AG08395 (cell line): Measurements from ENCODE around the gene LCN9.

Experiments used
- DNase-seq: peaks from one replicate; pipeline ENCODE4 v3.0.0; 2012; ENCODE audit warnings: mixed read lengths, low spot score

Gene LCN9

GRCh38 chr9:135698767-135699166 is 35.7 kb downstream of the LCN9 start:
- DNase-seq: no peak

GRCh38 chr9:135699440-135699839 is 36.3 kb downstream of the LCN9 start, which contains the start of gene SOHLH1:
TSS of gene SOHLH1 (minus strand) at chr9:135699481. CDS start at chr9:135699467, 14 bp downstream.
- no peak for DNase-seq

DNA sequence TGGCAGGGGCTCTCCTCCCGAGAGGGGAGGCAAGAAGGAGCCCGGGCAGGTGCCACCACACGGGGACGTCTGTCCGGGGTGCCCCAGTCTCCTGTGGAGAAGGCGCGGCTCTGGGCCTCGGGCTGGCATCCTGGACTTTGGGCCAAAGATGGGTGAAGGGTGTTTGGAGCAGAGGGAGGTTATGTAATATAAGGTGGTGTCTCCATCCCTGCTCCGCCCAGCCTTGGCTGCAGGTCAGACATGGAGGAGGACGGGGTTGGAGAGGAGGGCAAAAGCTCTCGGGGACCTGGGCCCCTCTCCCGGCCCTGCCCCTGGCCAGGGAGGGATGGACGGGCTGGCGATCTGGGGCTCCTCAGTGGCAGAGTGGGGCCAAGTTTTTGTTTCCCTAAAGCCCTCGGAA is 37.4 kb downstream of the LCN9 start:
- DNase-seq: no peak

- DNase-seq: no peak
These were observed 38.2 kb downstream of the LCN9 start for GRCh38 chr9:135701067-135701958.

GRCh38 chr9:135701959-135702721 is 39.0 kb downstream of the LCN9 start, which contains the start of gene KCNT1:
TSS of gene KCNT1 (plus strand) at chr9:135702185. CDS start at chr9:135702259, 74 bp downstream.
- DNase-seq: peak; percentile 94

DNA sequence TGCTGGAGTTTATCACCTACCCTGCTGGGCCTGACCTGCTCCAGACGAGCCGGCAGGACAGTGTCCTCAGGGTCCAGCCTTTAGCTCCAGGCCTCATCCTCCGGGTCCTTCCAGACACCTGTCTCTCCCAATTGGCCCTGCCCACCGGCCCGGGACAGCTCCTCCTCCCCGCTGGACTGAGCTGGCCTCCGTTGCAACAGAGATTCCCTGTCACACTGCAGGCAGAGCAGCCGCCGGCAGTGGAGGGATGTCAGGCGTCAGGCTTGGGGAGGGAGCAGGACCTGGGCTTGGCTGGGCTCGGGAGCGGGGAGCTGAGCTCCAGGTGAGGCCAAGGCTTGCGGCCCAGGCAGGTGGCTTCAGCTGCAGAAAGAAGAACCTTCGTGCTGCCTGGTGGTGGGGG is 40.6 kb downstream of the LCN9 start:
- no peak for DNase-seq

DNA sequence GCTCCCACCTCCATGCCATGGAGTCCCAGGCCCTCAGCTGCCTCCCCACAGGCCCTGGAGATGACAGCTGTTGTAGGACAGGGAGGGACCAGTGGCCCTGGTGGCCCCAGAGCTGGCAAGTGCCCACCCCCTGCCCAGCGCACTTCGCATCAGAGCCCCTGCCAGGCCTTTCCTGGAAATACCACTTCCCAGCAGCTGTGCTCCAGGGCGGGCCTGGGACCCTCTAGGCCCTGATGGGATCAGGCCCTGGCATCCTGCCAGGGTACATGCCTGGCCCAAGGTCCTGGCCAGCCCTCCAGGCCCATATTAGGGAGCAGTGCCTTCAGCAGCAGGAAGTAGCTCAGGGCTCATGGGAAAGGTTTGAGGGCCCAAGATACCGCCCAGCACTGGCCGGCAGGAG is 41.4 kb downstream of the LCN9 start:
- no peak for DNase-seq

- DNase-seq: no peak
These were observed 42.3 kb downstream of the LCN9 start for GRCh38 chr9:135705376-135705775.

DNA sequence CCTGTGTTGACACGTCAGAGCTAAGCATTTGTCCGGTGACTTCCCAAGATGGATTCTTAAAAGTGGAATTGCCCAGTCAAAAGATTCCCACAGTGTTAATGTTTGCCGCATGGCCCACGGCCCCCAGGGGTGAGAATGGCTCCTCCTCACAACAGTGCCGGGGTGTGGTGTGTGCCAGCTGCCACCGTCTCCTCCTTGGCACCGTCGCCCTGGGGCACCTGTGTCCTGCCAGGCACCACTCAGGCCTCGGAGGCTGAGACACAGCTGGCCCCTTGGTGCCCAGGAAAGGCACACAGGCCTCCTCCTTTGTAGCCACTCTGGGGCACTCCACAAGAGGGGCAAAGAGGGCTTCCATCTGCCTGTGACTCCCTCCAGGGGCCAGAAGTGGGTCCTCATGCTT is 43.2 kb downstream of the LCN9 start:
- no peak for DNase-seq

GRCh38 chr9:135707252-135708138 is 44.4 kb downstream of the LCN9 start:
- DNase-seq: no peak

GRCh38 chr9:135708164-135708563 is 45.1 kb downstream of the LCN9 start:
- no peak for DNase-seq

DNA sequence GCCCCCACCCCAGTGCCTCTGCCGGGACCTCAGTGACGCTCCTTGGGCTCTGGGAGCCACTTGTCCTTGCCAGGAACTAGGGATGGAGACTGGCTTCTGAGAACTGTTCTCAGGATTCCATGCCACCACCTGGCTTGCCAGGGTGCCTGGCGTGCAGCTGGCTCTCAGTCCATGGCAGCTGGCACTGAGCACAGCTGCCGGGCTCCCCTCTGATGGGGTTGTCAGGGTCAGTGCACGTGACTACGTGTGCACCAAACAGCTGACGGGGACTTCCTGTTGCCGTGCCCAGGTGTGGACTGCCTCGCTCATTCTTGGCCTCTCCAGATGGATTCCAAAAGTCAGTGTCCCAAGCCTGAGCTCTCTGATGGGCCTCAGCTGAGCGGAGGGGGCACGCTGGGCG is 48.3 kb downstream of the LCN9 start:
- DNase-seq: no peak

GRCh38 chr9:135711881-135712280 is 48.8 kb downstream of the LCN9 start:
- DNase-seq: no peak

GRCh38 chr9:135712613-135713295 is 49.6 kb downstream of the LCN9 start:
- DNase-seq: no peak

DNA sequence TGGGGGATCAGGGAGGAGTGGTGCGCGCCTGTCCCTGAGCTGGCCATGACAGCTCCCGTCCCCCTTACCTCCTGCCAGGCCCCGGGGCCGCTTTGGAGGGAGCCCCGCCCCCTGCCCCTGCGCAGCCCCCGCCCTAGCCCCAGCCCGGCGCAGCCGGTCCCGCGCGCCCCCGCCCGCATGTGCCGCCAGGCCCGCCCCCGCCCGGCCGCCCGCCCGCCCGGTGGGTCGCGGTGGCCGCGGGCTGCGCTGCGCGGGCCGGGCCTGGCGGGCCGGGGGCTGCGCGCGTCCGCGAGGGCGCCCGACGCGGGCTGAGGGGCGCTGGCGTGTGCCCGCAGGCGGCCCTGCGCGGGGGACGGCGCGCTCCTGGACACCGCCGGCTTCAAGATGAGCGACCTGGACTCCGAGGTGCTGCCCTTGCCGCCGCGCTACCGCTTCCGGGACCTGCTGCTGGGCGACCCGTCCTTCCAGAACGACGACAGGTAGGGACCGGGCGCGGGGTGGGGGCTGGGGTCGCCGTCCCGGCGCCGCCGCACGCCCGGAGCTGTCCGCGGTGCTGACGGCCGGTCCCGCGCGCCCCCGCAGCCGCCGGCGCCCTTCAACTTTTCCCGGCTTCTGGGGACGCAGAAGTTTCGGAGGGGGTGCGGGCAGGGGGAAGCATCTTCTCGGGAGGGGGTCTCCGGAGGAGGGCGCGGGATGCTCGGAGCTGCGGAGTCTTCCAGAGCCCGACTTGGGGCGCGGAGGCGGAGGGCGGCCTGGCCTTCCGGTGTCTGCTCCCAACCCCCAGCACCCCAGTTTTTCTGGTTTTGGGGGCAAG is 51.3 kb downstream of the LCN9 start:
- DNase-seq: no peak

- DNase-seq: no peak
These were observed 52.0 kb downstream of the LCN9 start for GRCh38 chr9:135715056-135715595.

- no peak for DNase-seq
These were observed 52.9 kb downstream of the LCN9 start for GRCh38 chr9:135716045-135716444.
